Urothelium cell line (cell line): Measurements from ENCODE around the gene KIAA0232.
"Not testable (repeated sequence)": the region's sequence is repeated elsewhere in the genome, so short reads cannot be mapped to it uniquely, and the experiment has no call there.

ENCODE experiments used
- DNase-seq: peaks from one replicate; pipeline ENCODE4 v3.0.0; 2011; ENCODE audit warnings: low spot score, mixed read lengths
- FAIRE-seq: peaks from 2 replicates; lab custom pipeline; 2011; peaks lifted over from hg19 to GRCh38; lab: Jason Lieb, UNC

The KIAA0232 gene

DNA sequence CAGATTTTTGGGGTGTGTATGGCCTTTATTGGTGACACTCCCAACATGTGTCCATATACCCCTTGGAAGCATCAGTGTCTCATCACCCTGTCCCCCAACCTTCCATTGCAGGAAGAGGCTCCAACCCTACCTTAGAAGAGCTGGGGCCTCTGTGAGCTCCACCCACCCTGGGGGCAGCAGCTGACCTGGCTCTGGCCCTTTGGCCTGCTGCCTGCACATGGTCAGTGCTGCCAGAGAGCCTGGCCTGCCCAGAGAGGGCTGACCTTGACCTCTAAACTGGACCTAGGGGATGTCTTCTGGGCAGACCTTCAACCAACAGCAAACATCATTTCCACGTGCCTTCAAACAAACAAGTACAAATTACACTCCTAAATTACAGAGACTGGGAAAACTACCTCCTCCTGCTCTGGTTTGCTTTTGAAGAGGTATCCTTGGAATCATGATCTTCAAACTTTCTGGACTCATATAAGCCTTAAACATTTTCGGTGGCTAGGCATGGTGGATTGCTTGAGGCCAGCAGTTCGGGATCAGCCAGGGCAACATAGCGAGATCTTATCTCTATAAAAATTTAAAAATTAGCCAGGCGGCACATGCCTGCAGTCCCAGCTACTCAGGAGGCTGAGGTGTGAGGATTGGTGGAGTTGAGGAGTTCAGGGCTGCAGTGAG is 27.3 kb upstream of the KIAA0232 start:
- FAIRE-seq = no peak
- DNase-seq = no peak

GRCh38 chr4:6756345-6756744 is 26.2 kb upstream of the KIAA0232 start:
- DNase-seq, FAIRE-seq: not testable (repeated sequence)

GRCh38 chr4:6758728-6759127 is 23.8 kb upstream of the KIAA0232 start:
- no peak for FAIRE-seq
- no peak for DNase-seq

DNA sequence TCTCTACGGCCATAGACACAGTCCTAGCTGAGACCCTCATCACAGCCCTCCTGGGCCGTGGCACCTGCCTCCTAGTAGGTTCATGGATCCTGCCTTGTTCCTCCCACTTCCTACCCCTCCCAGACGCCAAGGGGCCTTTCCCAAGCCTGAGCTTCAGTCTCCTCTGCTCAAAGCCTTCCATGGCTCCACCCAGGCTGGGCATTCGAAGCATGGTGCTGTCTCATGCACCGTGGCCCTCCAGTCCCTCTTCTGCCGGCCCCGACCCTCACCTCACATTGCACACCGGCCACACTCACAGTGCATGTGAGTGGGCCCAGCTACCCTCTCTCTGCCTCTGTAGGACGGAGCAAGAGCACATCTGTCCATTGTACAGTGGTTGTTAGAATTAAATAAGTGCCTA is 21.7 kb upstream of the KIAA0232 start:
- no peak for DNase-seq
- FAIRE-seq = no peak

- no peak for FAIRE-seq
Measured at GRCh38 chr4:6761649-6762615, 20.6 kb upstream of the KIAA0232 start.

DNA sequence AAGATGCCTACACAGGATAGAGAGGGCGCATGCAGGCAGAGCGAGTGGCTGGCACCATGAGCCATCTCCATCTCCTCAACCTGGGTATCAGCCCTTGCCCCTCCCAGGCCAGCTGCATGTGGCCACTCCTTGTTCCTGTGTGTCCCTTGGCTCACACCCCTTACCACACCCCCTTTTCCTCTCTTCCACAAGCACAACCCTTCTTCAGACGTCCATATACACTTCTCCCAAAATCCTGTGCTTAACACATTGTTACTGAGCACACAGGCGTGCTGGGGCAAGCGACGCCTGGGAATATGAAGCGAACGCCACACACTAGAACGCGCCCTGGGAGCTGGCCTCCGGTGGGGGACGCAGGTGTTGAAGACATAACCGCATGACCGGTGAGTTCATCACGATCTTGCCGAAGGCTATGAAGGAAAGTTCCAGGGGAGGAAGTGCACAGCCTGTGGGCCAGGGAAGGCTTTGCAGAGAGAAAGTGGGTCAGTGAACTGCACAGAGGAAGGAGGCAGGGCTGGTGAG is 19.1 kb upstream of the KIAA0232 start:
- no peak for FAIRE-seq
- no peak for DNase-seq

More at GRCh38 chr4:6761649-6762615, 20.6 kb upstream of the KIAA0232 start:
- DNase-seq = no peak

GRCh38 chr4:6764976-6765620 is 17.4 kb upstream of the KIAA0232 start:
- FAIRE-seq = no peak
- DNase-seq = no peak

DNA sequence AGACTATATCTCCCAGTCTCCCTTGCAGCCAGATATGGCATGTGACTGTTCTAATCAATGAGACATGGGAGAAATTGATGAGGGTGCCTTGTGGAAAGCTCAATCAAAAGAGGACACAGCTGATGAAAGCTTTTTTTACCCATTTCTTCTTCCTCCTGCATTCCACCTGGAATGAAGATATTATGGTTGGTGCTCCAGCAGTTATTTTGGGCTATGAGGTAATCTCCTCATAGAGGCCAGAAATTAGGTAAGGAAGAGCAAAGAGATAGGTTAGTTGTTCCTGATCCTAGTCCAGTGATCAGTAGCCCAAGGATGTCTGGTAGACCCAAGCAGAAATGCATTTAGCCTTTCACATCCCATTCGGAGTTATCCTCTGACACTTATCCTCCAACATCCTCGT is 16.8 kb upstream of the KIAA0232 start:
- no peak for DNase-seq
- no peak for FAIRE-seq

- FAIRE-seq (peak; percentile 52), DNase-seq (peak; percentile 51)
Measured at GRCh38 chr4:6767386-6767747, 15.2 kb upstream of the KIAA0232 start.

- DNase-seq (peak; percentile 41), FAIRE-seq (peak; percentile 35)
Measured at GRCh38 chr4:6767748-6768538, 14.6 kb upstream of the KIAA0232 start.

- no peak for FAIRE-seq
- peak; percentile 54 for DNase-seq
Measured at GRCh38 chr4:6768539-6768905, 14.0 kb upstream of the KIAA0232 start.

- DNase-seq = no peak
- FAIRE-seq = no peak
Measured at GRCh38 chr4:6769233-6769988, 13.1 kb upstream of the KIAA0232 start.

GRCh38 chr4:6769989-6770420 is 12.5 kb upstream of the KIAA0232 start:
- no peak for DNase-seq
- no peak for FAIRE-seq

- no peak for DNase-seq
- FAIRE-seq = no peak
Measured at GRCh38 chr4:6770581-6771228, 11.8 kb upstream of the KIAA0232 start.

DNA sequence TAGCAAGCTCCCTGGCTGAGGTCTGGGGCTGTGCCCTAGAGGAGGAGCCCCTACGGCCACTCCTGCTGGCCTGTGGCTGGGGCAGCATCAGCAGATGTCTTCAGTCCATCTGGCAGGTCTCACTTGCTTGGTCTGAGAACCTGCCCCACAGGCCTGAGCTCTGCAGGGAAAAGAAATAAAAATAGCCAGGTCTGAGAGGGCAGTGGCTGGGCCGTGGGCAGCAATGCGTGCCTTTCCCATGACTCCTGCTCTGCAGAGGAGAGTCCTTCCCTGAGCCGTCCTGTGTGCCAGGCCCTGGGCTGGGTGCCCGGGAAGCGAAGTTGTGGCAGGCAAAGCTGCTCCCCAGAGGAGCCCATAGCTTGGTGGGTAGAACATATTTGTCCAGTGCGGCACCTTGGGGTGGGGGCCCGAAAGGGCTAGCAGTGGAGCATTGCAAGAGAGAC is 11.3 kb upstream of the KIAA0232 start:
- no peak for FAIRE-seq
- no peak for DNase-seq

DNA sequence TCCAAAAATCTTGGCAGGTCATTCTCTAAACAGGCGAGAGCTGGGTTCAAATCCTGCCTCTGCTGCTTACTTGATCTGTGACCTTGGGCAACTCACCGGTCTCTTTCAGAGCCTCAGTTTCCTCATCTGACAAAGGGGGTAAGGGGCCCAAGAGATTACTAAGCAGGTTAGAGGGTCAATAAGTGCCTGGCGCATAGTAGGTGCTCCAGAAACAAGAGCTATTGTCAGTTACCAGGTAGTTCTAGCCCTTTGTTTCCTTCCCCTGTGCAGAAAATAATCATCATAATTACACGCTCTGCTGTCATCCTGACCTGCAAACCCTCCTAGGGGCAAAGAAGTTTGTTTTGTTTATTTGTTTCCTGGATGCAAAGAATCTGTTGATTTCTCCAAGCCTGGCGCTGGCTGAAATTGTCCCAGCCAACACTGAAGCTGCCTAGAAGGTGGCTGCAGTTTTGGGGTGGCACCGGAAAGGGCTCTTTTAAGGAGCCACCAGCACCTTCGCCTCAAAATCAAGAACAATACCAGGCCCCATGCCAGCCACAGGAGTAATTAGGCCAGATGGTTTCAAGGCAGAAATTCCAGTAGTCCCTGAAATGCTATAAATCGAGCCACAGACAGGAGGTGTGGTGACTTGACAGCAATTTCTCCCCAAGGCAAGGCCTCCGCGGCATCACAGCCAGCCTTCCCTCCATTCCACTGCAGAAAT is 10.2 kb upstream of the KIAA0232 start:
- FAIRE-seq (no peak), DNase-seq (peak; percentile 53)

- no peak for FAIRE-seq
Measured at GRCh38 chr4:6773106-6773505, 9.4 kb upstream of the KIAA0232 start.

More at GRCh38 chr4:6773106-6773505, 9.4 kb upstream of the KIAA0232 start:
- no peak for DNase-seq
